Activated T-cell treated with anti-CD3 and anti-CD28 coated beads for 24 hours (primary cell): ENCODE results near the gene RANBP1.

Experiments used
- DNase-seq: peaks from one replicate; pipeline ENCODE4 v3.0.0-alpha.2; 2020; ENCODE audit warnings: low read depth

Gene RANBP1

DNA sequence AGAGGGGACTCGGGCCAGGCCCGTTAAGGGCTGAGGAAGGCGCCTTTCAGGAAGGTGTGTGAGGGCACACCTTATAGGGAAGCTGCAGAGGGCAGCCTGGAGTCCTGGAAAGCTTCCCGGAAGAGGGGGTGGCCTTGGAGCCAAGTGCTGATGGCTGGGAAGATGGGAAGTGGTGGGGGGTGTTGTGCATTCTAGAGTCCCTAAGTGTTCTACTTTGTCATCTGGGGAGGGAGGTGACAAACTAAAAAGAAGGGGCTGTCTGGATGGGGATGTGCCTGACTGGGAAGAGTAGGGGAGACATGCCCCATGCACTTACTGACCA is 22.5 kb downstream of the RANBP1 start:
- DNase-seq = no peak

DNA sequence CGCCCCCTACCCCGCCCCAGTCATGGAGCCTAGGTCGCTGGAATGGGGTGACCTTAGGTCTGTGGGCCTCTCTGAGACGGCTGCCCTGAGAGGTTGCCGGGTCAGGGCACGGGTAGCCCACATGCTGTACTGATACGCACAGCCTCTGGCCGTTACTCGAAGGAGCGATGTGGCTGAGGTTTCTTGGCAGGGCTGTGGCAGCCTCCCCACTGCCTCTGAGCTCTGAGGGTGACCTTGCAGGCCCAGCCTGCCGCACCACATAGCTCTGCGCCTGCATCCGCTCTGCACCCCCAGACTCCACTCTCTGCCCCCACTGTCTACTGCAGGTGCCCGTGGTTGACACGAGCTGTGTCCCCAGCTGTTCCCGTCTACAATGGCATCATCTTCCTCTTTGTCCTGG is 23.0 kb downstream of the RANBP1 start:
- no peak for DNase-seq

DNA sequence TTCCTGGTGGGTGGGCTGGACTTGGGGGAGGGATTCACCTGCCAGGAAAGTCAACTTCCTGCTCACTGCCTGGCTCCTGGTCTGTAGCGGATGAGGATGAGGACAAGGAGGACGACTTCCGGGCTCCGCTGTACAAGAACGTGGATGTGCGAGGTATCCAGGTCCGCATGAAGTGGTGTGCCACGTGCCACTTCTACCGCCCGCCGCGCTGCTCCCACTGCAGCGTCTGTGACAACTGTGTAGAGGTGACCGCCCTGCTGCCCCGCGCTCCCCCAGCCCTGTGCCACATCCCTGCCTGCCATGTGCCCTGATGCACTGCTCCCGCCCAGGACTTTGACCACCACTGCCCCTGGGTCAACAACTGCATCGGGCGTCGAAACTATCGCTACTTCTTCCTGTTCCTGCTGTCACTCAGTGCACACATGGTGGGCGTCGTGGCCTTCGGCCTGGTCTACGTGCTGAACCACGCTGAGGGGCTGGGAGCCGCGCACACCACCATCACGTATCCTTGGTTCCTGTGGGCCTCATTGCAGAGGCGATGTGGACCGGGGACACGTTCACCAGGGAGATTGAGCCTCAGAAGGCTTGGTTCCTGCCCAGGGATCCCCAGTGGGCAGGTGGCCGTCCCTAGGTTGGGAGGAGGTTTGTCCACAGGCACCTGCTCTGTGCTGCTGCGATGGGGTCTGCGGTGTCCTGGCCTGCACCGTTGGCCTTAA is 23.6 kb downstream of the RANBP1 start:
- no peak for DNase-seq

DNA sequence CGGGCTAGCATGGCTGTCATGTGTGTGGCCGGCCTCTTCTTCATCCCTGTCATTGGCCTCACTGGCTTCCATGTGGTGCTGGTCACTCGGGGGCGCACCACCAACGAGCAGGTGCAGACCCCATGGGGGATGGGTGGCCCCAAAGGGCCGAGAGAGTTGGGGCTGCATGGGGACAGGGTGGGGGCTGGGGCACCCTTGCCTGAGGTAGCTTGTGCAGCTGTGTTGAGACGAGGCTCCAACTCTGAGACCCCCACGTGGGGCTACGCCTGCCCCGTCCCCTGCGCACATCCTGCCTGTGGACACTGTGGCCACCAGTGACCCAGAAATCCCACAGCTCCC is 24.2 kb downstream of the RANBP1 start:
- no peak for DNase-seq

DNA sequence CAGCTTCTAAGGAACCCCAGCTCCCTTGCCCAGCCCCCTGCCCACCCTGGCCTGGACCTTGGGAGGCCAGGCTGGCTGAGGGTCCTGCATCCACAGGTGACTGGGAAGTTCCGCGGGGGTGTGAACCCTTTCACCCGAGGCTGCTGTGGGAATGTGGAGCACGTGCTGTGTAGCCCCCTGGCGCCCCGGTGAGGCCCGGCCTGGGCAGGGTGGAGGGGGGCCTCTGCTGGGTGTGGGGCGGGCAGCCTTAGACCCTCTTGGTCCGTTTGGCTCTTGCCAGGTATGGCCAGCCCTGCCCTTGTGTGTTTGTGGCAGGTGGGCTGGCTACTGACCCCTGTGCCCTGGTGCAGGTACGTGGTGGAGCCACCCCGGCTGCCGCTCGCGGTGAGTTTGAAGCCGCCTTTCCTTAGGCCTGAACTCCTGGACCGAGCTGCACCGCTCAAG is 24.6 kb downstream of the RANBP1 start:
- no peak for DNase-seq

DNA sequence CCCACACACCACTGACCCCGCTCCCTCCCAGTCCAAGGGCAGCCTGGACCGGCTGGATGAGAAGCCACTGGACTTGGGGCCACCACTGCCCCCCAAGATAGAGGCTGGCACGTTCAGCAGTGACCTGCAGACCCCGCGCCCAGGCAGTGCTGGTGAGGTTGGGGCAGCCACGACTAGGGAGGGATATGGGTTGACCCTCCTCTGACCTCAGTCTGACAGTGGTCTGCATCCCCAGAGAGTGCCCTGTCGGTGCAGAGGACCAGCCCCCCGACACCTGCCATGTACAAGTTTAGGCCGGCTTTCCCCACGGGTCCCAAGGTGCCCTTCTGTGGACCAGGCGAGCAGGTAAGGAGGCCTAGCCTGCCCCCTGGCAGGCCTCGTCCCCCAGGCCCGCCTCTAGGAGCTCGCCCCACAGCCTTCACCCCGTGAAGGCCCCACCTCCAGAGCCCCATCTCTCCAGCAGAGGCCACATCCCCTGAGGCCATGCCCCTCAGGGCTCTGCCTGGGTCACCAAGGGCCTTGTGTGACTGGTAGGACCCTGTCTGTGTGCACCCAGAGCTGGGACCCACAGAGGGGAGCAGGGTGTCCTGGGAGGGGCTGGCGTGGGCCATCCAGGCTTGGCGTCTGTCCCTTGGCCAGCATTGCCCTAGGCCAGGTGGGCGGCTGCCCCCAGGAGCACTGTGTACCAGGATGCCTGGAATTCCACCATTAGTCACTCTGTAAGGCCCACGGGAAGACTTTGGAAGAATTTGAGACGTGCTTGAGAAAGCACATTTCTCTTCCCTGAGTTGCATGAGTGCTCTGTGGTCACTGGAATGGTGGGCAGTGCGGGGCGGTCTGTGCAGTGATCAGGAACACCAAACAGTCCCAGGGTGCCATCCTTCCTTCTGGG is 25.5 kb downstream of the RANBP1 start:
- no peak for DNase-seq

DNA sequence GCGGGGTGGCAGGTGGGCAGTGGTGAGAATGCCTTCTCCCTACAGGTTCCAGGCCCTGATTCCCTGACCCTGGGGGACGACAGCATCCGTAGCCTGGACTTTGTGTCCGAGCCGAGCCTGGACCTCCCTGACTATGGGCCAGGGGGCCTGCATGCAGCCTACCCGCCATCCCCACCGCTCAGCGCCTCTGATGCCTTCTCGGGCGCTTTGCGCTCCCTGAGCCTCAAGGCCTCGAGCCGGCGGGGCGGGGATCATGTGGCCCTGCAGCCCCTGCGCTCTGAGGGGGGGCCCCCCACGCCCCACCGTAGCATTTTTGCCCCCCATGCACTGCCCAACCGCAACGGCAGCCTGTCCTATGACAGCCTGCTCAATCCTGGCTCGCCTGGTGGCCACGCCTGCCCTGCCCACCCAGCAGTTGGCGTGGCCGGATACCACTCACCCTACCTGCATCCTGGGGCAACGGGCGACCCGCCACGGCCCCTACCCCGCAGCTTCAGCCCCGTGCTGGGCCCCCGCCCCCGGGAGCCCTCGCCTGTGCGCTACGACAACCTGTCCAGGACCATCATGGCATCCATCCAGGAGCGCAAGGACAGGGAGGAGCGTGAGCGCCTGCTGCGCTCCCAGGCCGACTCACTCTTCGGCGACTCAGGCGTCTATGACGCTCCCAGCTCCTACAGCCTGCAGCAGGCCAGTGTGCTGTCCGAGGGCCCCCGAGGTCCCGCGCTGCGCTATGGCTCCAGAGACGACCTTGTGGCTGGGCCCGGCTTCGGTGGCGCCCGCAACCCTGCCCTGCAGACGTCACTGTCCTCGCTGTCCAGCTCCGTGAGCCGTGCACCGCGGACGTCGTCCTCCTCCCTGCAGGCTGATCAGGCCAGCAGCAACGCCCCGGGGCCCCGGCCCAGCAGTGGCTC is 27.1 kb downstream of the RANBP1 start:
- no peak for DNase-seq

DNA sequence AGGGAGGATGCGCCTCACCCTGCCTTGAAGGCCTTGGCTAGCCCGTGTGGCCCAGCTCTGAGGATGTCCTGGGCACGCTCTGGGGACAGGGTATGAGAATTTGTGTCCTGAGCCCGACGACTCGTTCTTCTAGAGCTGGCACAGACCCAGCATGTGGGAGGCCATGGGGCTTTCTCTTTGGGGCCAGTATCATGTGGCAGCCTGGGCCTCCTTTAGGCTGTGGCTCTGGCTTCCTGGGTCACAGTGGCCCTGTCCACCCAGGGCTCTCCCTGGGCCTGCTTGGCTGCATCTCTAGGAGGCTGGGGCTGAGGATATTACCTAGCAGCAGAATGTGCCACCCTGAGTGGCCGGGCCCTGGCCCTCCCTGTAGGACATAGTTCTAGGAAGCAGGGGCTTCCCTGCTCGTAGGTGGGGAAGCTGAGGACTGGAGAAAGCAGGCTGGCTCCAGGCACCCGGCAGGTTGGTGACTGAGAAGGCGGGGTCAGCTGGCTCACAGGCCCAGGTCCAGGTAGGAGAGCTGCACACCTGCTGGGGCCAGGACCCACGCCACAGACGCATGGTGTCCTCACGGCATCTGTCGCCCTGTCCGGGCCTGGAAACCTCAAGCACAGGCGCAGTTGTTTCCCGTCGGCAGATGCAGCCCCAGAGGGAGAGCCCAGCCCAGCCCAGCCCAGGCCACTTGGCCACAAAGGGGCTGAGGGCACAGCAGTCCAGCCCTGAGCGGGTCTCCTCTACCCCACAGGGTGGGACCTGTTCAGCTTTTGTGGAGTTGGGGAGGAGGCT is 28.2 kb downstream of the RANBP1 start:
- no peak for DNase-seq

DNA sequence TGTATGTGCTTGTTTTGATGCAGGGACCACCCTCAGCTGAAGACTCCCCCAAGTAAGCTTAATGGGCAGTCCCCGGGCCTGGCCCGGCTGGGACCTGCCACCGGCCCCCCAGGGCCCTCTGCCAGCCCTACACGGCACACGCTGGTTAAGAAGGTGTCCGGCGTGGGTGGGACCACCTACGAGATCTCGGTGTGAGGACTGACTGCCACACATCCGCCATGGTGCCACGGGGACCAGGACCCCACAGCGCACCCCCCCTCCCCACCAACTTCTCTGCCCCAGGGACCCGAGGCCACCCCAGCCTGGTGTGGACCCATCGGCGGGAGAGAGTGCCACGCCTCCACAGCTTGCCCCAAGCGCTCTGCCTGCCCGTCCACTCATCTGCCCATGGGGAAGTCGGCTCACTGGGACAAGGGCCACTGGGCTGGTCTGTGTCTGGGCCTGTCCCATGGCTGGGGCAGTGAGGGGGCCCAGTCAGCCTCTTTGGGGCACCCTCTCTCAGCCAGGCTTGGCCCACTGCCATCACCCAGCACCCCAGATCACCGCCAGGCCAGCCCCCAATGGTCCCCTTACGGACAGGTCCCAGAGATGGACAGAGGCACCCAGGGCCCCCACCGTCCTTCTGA is 29.4 kb downstream of the RANBP1 start:
- no peak for DNase-seq

DNA sequence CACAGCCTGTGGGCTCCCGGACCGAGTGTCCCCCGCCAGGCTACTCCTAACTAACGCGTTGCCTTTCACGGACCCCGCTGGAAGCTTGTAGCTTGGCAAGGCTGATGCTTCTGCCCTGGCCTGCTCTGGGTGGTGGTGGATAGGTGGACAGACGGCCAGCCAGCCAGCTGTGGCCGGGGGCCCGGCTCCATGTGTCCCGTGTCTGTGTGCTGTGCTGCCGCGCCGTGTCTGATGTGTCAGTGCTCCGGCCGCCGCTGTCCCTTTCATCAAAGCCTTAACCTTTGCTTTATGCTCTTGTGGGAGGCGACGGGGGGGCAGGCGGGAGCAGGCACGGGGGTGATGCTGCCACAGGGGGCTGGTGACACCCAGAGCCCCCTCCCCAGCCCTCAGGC is 29.9 kb downstream of the RANBP1 start:
- no peak for DNase-seq

DNA sequence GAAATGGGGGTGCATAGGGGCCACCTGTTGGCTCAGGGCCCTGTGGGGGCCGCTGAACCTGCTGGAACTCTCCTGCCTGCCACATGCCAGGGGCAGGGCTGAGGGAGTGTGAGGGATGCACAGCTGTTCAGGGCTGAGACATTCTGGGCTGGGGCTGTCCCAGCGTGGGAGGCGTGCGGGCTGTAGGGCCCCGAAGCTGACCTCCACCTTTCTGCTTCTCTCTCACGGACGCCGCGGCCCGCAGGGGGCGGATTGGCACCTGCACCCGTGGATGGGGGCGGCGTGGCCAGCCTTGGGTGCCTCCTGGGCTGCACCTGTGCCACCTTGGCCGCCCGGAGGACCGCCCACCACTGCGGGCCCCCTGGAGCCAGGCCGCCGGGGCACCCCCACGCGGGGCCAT is 30.9 kb downstream of the RANBP1 start:
- DNase-seq = no peak

DNA sequence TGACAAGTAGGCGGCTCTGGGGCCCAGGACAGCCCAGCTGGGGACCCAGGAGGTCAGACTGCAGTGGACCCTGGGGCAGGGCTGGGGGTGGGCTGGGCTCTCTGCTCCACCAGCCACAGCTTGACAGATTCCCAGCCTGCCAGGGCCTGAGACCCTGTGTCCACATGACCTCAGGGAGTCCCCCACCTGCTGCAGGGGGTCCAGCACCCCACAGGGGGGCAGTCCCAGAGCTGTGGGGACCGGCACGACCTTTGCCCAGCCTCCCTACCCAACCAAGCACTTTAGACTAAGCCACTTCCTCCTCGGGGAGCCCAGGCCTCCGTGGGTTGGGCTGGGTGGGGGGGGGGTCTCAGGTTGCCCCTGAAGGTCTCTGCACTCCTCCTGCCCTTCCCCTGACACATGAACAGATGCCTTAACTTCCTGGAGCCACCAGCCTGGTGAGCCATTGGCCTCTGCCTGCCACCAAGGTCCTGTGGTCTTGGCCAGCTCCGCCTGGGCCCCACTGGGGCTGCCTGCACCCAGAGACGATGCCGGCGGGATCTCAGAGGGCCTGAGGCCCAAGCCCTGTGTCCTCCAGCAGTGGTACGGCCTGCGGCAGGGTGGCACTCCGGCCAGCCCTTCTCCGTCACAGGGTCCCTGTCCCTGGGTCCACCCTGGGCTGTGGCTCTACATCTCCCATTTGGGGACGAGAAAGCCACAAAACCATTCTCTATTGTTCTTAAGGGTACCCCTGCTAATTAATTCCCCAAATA is 31.5 kb downstream of the RANBP1 start:
- DNase-seq = no peak

DNA sequence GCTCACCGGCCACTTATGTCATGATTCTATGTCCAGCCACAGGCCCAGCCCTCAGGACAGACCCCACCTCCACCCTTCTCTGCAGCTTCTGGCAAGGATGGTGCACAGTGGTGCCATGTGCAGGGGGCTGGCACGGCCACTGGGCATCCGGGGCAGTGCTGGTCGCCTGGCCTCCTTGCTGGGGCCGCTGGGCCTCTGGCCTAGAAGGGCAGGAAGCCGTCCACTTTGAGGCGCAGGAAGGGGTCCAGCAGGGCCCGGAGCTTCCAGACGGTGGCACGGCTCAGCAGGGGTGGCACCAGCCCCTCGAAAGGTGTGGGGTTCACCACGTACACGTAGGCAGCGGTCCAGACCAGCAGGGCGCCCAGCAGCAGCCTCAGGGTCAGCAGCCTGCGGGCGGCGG is 32.5 kb downstream of the RANBP1 start:
- DNase-seq = no peak

DNA sequence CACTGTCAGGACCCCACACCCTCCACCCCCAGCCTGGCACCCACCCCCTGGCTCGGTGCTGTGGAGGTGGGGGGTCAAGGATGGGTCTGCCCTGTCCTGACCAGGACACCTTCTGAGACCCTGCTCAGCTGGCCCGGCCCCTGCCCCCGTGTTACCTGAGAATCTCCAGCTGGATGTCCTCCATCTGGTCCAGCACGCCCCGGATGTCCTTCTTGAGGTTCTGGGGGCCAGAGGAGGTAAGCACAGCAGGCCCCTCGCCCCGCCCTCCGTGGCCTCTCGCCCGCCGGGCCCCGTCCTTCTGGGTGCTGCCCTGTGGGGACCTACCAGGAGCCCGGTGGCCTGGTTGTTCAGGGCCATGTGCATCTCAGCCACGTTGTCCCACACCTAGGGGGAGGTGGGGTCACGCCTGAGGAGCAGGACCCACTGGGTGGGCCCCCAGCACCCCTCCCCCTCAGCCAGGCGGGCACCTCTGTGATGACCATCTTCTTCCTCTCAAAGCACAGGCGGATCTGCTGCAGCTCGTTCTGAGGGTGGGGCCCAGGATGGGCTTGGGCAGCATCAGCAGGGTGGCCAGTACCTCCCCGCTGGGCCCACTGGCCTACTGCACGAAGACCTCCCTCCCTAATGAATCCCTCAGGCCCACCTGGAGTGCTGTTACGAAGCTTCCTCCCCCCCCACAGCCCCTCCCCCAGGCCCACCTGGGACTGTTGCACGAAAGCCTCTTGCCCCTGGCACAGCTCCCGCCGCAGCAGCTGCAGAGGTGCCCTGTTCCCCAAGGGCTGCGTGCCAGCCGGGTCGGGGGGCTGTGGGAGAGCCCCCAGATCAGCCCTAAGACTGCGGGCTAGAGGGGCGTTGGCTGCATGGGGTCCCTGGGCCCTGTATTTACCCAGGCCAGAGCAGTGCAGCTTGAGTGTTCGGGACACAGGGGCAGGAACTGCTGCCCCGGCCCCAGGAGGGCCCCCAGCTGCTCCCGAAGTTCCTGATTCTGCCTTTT is 33.6 kb downstream of the RANBP1 start:
- DNase-seq = no peak

DNA sequence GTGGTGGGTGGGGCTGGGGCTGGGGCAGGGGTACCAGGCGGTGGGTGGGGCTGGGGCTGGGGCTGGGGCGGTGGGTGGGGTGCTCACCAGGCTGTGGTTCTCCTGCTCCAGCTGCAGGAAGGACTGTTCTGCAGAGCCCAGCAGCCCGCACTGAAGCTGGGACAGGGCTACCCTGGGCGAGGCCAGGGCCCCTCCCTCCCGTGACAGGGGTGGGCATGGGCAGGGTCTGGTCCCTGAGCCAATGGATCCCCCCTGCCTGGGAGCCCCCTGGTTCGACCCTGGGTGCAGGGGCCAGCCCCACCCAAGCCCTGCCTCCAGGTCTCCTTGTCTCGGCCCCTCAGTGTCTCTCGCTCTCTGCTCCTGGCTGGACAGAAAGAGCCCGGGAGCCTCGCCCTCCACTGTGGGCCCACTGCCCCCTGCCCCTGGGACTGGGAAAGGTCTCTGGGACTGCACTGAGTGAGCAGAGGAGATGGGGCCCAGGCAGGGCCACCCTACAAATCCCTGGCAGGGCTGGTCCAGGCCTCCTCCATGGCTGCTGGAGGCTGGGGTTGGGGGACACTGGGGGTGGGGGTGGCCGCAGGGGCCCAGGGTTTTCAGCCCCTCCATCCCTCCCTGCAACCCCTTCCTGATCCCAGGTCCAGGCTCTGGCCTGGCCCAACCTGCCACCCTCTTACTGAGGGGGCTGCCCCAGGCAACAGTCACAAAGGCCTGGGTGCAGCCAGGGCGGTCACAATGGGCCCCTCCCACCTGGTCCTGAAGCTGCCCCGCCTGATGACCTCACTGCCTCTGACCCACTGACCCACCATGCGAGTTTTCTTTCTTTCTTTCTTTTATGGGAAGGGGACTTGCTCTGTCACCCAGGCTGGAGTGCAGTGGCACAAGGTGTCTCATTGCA is 34.7 kb downstream of the RANBP1 start, which contains the start of gene CCDC188:
CCDC188 (minus strand) TSS at position 675 of the 895 bp plus-strand sequence; CDS start at position 606, 69 bp downstream.
- DNase-seq = no peak

DNA sequence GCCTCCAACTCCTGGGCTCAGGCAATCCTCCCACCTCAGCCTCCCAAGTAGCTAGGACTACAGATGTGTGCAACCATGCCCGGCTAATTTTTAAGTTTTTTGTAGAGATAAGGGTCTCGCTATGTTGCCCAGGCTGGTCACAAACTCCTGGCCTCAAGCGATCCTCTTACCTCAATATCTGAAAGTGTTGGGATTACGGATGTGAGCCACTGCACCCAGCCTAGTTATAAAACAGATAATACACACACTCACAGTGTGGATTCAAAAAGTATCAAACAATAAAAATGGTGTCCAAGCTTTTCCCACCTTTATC is 35.3 kb downstream of the RANBP1 start:
- no peak for DNase-seq

DNA sequence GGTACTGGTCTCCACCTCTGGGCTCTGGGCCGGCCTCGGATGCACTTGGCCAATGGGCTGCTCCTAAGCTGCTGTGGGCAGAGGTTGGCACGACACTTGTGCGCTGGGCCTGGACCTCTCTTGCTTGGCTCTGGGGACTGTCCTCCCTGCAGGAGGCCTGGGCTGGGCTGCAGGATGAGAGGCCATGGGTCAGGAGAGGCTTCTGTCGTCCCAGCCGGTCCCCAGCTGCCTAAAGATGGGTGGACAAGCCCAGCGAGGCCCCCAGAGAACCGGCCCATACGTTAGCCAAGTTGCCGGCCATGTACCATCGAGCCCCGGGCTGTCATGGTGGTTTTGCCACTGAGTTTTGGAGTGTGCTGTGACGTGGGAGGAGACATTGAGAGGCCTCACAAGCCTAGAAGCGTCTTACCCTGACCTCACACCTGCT is 36.6 kb downstream of the RANBP1 start:
- no peak for DNase-seq

DNA sequence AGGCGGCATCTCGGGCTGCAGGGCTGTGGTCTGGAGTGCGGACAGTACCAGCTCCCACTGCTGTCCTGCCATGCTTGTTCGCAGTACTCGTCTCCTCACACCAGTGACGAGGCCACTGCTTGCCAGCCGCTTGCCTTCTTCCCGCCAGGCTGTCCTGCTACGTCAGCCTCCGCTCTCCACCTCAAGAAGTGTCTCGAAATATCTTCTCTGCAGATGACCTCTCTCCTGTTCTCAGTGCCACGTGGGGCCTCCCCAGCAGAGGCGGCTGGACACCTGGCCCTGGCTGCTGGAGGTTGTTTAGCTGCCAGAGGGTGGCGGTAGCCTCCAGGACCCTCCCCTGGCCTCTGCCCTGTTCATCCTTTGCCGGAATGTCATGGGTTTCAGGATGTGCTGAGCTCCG is 38.0 kb downstream of the RANBP1 start:
- DNase-seq = no peak
